B cell (primary cell): ENCODE data around the gene CELF2. TPM values are rescaled to one million over a fixed set of nuclear protein-coding genes. Genes with fewer than 3 reads are reported as not detected.

ENCODE experiments used
- ATAC-seq: fragments of 200-7000 bp; cut with Tn5 transposase; one replicate; pipeline ENCODE4 v1.10.0; 2021; ENCODE audit warnings: low read depth, mild to moderate bottlenecking, moderate number of reproducible peaks, moderate library complexity
- CTCF ChIA-PET: fragments of 350-600 bp; sonication (Branson Sonifier 250); formaldehyde crosslinking; loops from one replicate; lab custom pipeline; 2021; ENCODE audit warnings: antibody characterized with exemption, inconsistent platforms; lab: Charles Lee
- POLR2A ChIA-PET: fragments of 350-600 bp; sonication (Branson Sonifier 250); formaldehyde crosslinking; loops from one replicate; lab custom pipeline; 2021; ENCODE audit warnings: antibody characterized with exemption; lab: Charles Lee
- DNase-seq: peaks from one replicate; pipeline ENCODE4 v3.0.0; 2013
- H2AFZ ChIP-seq: 2 replicates; pipeline ENCODE4 v1.6.1; 2012; ENCODE audit warnings: mild to moderate bottlenecking, low read depth, low read length; ENCODE audit not compliant: insufficient read depth, poor library complexity, severe bottlenecking
- H3K27ac ChIP-seq, 2 donors: 1 replicate in 1 of 2; 2 replicates in 1 of 2; pipeline ENCODE4 v1.5.1; 2012 to 2013; ENCODE audit warnings: low read length in 2 of 2, mild to moderate bottlenecking in 2 of 2, moderate library complexity in 1 of 2
- H3K27me3 ChIP-seq, 4 experiments: fragments of 200-600 bp in 1 of 4; sonication (generic) in 1 of 4; replicated peaks in 1 of 4; 1 replicate in 2 of 4; 2 replicates in 2 of 4; pipeline versions ENCODE4 v1.6.1 to v1.7.0; 2013 to 2016; ENCODE audit warnings: low read length in 3 of 4, mild to moderate bottlenecking in 2 of 4, mixed read lengths in 1 of 4, moderate library complexity in 1 of 4; ENCODE audit not compliant: insufficient read depth in 4 of 4, control insufficient read depth in 3 of 4; ENCODE audit errors: control extremely low read depth in 1 of 4
- H3K36me3 ChIP-seq, 2 experiments: replicated peaks in 1 of 2; 1 replicate in 1 of 2; 2 replicates in 1 of 2; pipeline versions ENCODE4 v1.6.1 to v1.7.1; 2013; ENCODE audit warnings: low read length in 1 of 2; ENCODE audit not compliant: insufficient read depth in 2 of 2, control insufficient read depth in 1 of 2; ENCODE audit errors: control extremely low read depth in 1 of 2, extremely low read depth in 1 of 2
- H3K4me1 ChIP-seq, 2 donors: fragments of 200-600 bp in 1 of 2; sonication (generic) in 1 of 2; 1 replicate in 1 of 2; 2 replicates in 1 of 2; pipeline versions ENCODE4 v1.5.1 to v1.6.1; 2013 to 2017; ENCODE audit warnings: low read length in 2 of 2; ENCODE audit not compliant: control insufficient read depth in 2 of 2, insufficient read depth in 2 of 2
- H3K4me2 ChIP-seq: replicated peaks from 2 replicates; pipeline ENCODE3; 2012; ENCODE audit warnings: mild to moderate bottlenecking, low read depth, low read length; ENCODE audit not compliant: poor library complexity, severe bottlenecking
- H3K4me3 ChIP-seq, 5 experiments: fragments of 200-600 bp in 1 of 5; sonication (generic) in 1 of 5; 1 replicate in 3 of 5; 2 replicates in 2 of 5; pipeline versions ENCODE4 v1.5.1 to v1.7.0; 2011 to 2016; ENCODE audit warnings: low read length in 4 of 5, mild to moderate bottlenecking in 4 of 5, low read depth in 2 of 5, control low read depth in 1 of 5, moderate library complexity in 1 of 5; ENCODE audit not compliant: insufficient read depth in 1 of 5; ENCODE audit errors: control extremely low read depth in 1 of 5, extremely low read depth in 1 of 5
- H3K79me2 ChIP-seq: fragments of 200-600 bp; sonication (generic); one replicate; pipeline ENCODE4 v1.6.0; 2016; ENCODE audit warnings: low read length; ENCODE audit not compliant: control insufficient read depth, insufficient read depth
- H3K9ac ChIP-seq: fragments of 200-600 bp; sonication (generic); 2 replicates; pipeline ENCODE4 v1.6.1; 2017; ENCODE audit warnings: mild to moderate bottlenecking, low read length, moderate library complexity
- H3K9me3 ChIP-seq, 3 donors: one replicate each; pipeline versions ENCODE4 v1.6.1 to v1.7.1; 2013; ENCODE audit warnings: low read length in 2 of 3; ENCODE audit not compliant: control insufficient read depth in 2 of 3, insufficient read depth in 1 of 3; ENCODE audit errors: control extremely low read depth in 1 of 3
- H4K20me1 ChIP-seq: 2 replicates; pipeline ENCODE4 v1.6.0; 2012; ENCODE audit warnings: mild to moderate bottlenecking, low read length; ENCODE audit not compliant: insufficient read depth, control insufficient read depth, poor library complexity, severe bottlenecking
- H3K27ac Mint-ChIP-seq: one replicate; pipeline ENCODE4 v1.8.0; 2021; ENCODE audit warnings: mixed read lengths
- H3K27me3 Mint-ChIP-seq: one replicate; pipeline ENCODE4 v1.8.0; 2021; ENCODE audit warnings: mixed read lengths
- H3K4me1 Mint-ChIP-seq: one replicate; pipeline ENCODE4 v1.8.0; 2021; ENCODE audit warnings: mixed read lengths
- H3K4me3 Mint-ChIP-seq: one replicate; pipeline ENCODE4 v1.8.0; 2021; ENCODE audit warnings: mixed read lengths
- H3K9me3 Mint-ChIP-seq: one replicate; pipeline ENCODE4 v1.8.0; 2022; ENCODE audit warnings: mixed read lengths; ENCODE audit not compliant: insufficient read depth
- CTCF ChIP-seq: fragments of 200-600 bp; IDR thresholded peaks from one replicate; pipeline ENCODE4 v1.8.0; 2022; ENCODE audit warnings: antibody characterized with exemption, mild to moderate bottlenecking
- EZH2 ChIP-seq: IDR thresholded peaks from 2 replicates; pipeline ENCODE4 v1.6.1; 2012; ENCODE audit warnings: borderline replicate concordance, low read depth, mild to moderate bottlenecking, moderate library complexity, low read length; ENCODE audit not compliant: insufficient read depth, poor library complexity, severe bottlenecking
- WGBS: methylation state at CpG from one replicate; pipeline ENCODE4 v1.1.5; 2013; ENCODE audit warnings: missing lambda C conversion rate; ENCODE audit not compliant: insufficient coverage; 5-methylcytosine and 5-hydroxymethylcytosine counted together
- intact Hi-C: fragments of 100-400 bp; cut with micrococcal nuclease; formaldehyde crosslinking; loops from one replicate; pipeline ENCODE4 v1.10.0; 2022
- polyA plus RNA-seq: library from polyadenylated mRNA; depleted of rRNA; stranded (reverse); fragments of >200 nt; gene quantifications from 2 replicates; pipeline ENCODE4 v1.2.3, GENCODE V29; 2012
- total RNA-seq, 2 donors: library from RNA; stranded (reverse); fragments of 120-200 nt in 1 of 2; gene quantifications; 1 replicate in 1 of 2; 2 replicates in 1 of 2; pipeline versions ENCODE4 v1.2.3 to v1.2.4, GENCODE V29; 2013 to 2022

CELF2 gene
- total and polyA plus RNA-seq, 2 donors (not counting 1 experiment from before 2014, with no cell fraction given) = 59.5 to 112 TPM

- POLR2A ChIA-PET = interaction anchor here (1.4 to 3.4 kb wide), 3 partner anchors 12 to 93 kb away, joined by 4 to 9 read pairs (median 6); no protein-coding TSS in a partner anchor
These were observed 239.2 kb downstream of the CELF2 start for GRCh38 chr10:11256896-11257295.

More at GRCh38 chr10:11256896-11257295, 239.2 kb downstream of the CELF2 start:
- peak overlapping the region; percentile 76 for H3K27ac Mint-ChIP-seq
- Histone ChIP-seq H3K9ac (peak overlapping the region; percentile 0), H4K20me1 (peaks cover 56% of the 10 kb centered on the region), H3K27me3 (no peaks in the 10 kb centered on the region), H3K4me1 (peaks cover 59 to 80% of the 10 kb centered on the region in 2 donors), H3K27ac (peak overlapping the region; percentile 28 to 70), H3K36me3 (peaks cover 3 to 81% of the 10 kb centered on the region in 2 experiments), H3K9me3 (no peaks in the 10 kb centered on the region), H3K4me3 (no peak overlapping the region), H2AFZ (no peak overlapping the region), H3K4me2 (peak overlapping the region; percentile 27), H3K79me2 (peaks cover 80% of the 10 kb centered on the region)
- intact Hi-C loops = loop anchor here (1.0 kb wide), 1 partner anchor 12 kb away; no protein-coding TSS in a partner anchor
- TF ChIP-seq CTCF (no peak), EZH2 (no peak)
- CTCF ChIA-PET = interaction anchor here (1.1 to 9.4 kb wide), 6 partner anchors 12 to 93 kb away, joined by 3 to 48 read pairs (median 4); no protein-coding TSS in a partner anchor
- H3K27me3 Mint-ChIP-seq = no peaks in the 10 kb centered on the region
- DNase-seq = peak; percentile 66
- no peaks in the 10 kb centered on the region for H3K9me3 Mint-ChIP-seq
- no peak for ATAC-seq
- peaks cover 80% of the 10 kb centered on the region for H3K4me1 Mint-ChIP-seq
- 87% methylated on average over 3 of the region's 13 CpGs for WGBS
- peak overlapping the region; percentile 46 for H3K4me3 Mint-ChIP-seq
